Osteocyte (in vitro differentiated cells): ENCODE results near the gene LGALS3BP. TPM values are rescaled to one million over a fixed set of nuclear protein-coding genes. Genes with fewer than 3 reads are reported as not detected.
A peak's percentile ranks its signal among the peaks of the same experiment; 100 is the strongest.

Experiments used
- DNase-seq: peaks from one replicate; pipeline ENCODE4 v3.0.0; 2021; ENCODE audit warnings: mixed read lengths; ENCODE audit not compliant: unreplicated experiment; ENCODE audit errors: extremely low spot score
- H3K27ac Mint-ChIP-seq: one replicate; pipeline ENCODE4 v1.8.0; 2021; ENCODE audit warnings: mild to moderate bottlenecking, mixed read lengths; ENCODE audit not compliant: unreplicated experiment
- H3K27me3 Mint-ChIP-seq: one replicate; pipeline ENCODE4 v1.8.0; 2021; ENCODE audit warnings: mixed read lengths; ENCODE audit not compliant: unreplicated experiment
- H3K36me3 Mint-ChIP-seq: one replicate; pipeline ENCODE4 v1.8.0; 2021; ENCODE audit warnings: mixed read lengths; ENCODE audit not compliant: unreplicated experiment
- H3K4me1 Mint-ChIP-seq: one replicate; pipeline ENCODE4 v1.8.0; 2021; ENCODE audit warnings: mixed read lengths; ENCODE audit not compliant: unreplicated experiment
- H3K4me3 Mint-ChIP-seq: one replicate; pipeline ENCODE4 v1.8.0; 2021; ENCODE audit warnings: mild to moderate bottlenecking, moderate library complexity, mixed read lengths; ENCODE audit not compliant: unreplicated experiment
- H3K9me3 Mint-ChIP-seq: one replicate; pipeline ENCODE4 v1.8.0; 2021; ENCODE audit warnings: mixed read lengths; ENCODE audit not compliant: unreplicated experiment
- CTCF ChIP-seq: fragments of 200-600 bp; sonication (generic); IDR thresholded peaks from 2 replicates; pipeline ENCODE4 v1.5.0; 2021; ENCODE audit warnings: antibody characterized with exemption, mild to moderate bottlenecking, moderate library complexity
- total RNA-seq: library from RNA; stranded (reverse); gene quantifications from 2 replicates; pipeline ENCODE4 v1.2.1, GENCODE V29; 2021

The LGALS3BP gene
- total RNA-seq, 1 donor from 2014 or later: 439 TPM

DNA sequence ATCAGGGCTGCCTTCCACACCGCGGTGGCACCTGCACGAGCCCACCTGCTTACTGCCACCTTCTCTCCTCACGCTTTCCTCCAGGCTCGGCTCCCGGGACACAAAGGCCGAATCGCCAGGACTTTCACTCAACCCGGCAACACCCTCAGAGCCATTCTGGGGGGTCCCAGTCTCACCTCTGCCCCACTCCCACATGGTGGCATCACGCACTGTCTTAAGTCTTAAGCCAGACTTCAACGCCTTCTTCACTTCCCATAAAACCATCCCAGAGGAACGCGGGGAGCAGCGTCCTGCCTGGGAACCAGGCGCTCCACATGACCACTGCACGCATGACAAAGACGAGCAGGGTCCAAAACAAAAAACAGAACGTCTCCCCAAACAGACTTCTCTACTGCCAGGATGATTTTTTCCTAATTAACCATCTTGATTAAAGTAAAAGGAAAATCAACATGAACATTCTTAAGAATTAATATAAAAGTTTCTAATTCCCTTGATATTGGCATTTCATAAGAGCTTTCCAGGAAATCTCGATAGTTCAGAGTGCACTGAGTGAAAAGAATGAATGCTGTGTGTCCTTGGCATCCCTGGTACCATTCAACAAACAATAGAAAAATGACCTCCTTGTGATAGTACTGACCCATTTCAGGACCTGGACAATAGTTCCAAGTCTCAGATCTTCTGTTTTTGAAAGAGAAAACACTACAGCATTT lies 27.2 kb upstream of the LGALS3BP start:
- no peaks in the 10 kb centered on the region for H3K27me3 Mint-ChIP-seq
- peak overlapping the region; percentile 46 for H3K27ac Mint-ChIP-seq
- H3K4me3 Mint-ChIP-seq: peak overlapping the region; percentile 18
- no peaks in the 10 kb centered on the region for H3K9me3 Mint-ChIP-seq
- peaks cover 39% of the 10 kb centered on the region for H3K4me1 Mint-ChIP-seq
- no peak for TF ChIP-seq CTCF
- no peak for DNase-seq
- peaks cover 6% of the 10 kb centered on the region for H3K36me3 Mint-ChIP-seq

DNA sequence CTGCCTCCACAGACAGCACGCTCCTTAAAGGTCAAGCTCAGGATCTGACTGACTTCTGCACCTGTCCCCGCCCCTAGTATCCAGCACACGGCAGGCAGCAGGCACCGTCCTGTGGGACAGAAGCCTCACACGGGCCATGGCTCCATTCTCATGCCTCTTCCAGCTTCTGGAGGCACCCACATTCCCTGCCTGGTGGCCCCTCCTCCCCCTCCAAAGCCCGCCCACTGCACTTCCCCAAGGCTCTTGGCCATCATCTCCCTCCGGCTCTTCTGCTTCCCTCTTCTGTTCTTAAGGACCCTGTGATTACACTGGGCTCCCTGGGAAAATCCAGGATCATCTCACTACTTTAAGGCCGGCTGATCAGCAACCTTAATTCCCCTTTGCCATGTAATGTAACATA lies 26.3 kb upstream of the LGALS3BP start:
- no peaks in the 10 kb centered on the region for H3K9me3 Mint-ChIP-seq
- peaks cover 38% of the 10 kb centered on the region for H3K4me1 Mint-ChIP-seq
- no peak for TF ChIP-seq CTCF
- H3K27me3 Mint-ChIP-seq: no peaks in the 10 kb centered on the region
- peaks cover 6% of the 10 kb centered on the region for H3K36me3 Mint-ChIP-seq
- H3K4me3 Mint-ChIP-seq: no peak overlapping the region
- no peak overlapping the region for H3K27ac Mint-ChIP-seq
- no peak for DNase-seq

- H3K36me3 Mint-ChIP-seq: peaks cover 6% of the 10 kb centered on the region
- no peaks in the 10 kb centered on the region for H3K27me3 Mint-ChIP-seq
- peaks cover 35% of the 10 kb centered on the region for H3K4me1 Mint-ChIP-seq
- no peak for DNase-seq
- no peak for TF ChIP-seq CTCF
- no peaks in the 10 kb centered on the region for H3K9me3 Mint-ChIP-seq
- peak overlapping the region; percentile 7 for H3K27ac Mint-ChIP-seq
- no peak overlapping the region for H3K4me3 Mint-ChIP-seq
Observed at GRCh38 chr17:79005063-79005861, 25.5 kb upstream of the LGALS3BP start.

GRCh38 chr17:79003661-79004411 lies 24.1 kb upstream of the LGALS3BP start:
- TF ChIP-seq CTCF: no peak

More at GRCh38 chr17:79003661-79004411, 24.1 kb upstream of the LGALS3BP start:
- no peak for DNase-seq
- H3K4me1 Mint-ChIP-seq: peaks cover 28% of the 10 kb centered on the region
- H3K27ac Mint-ChIP-seq: no peak overlapping the region
- H3K36me3 Mint-ChIP-seq: peaks cover 9% of the 10 kb centered on the region
- no peak overlapping the region for H3K4me3 Mint-ChIP-seq
- H3K9me3 Mint-ChIP-seq: no peaks in the 10 kb centered on the region
- H3K27me3 Mint-ChIP-seq: no peaks in the 10 kb centered on the region
